HCT116 (cell line): ENCODE data around the gene KRTAP20-2. TPM values are rescaled to one million over a fixed set of nuclear protein-coding genes. Genes with fewer than 3 reads are reported as not detected.

Experiments
- ATAC-seq: fragments of 200-7000 bp; cut with Tn5 transposase; 2 replicates; pipeline ENCODE4 v1.9.1; 2020; ENCODE audit warnings: mild to moderate bottlenecking, moderate library complexity
- BruUV-seq: library from RNA; stranded (reverse); fragments of 400-500 nt; replicated peaks from 2 replicates; lab custom pipeline; 2021; lab: Mats Ljungman, UMichigan
- CTCF ChIA-PET: fragments of 300-600 bp; sonication (Branson Sonifier 250); formaldehyde crosslinking; loops from one replicate; lab custom pipeline; 2021; ENCODE audit warnings: antibody characterized with exemption; lab: Charles Lee
- POLR2A ChIA-PET: fragments of 300-600, 350-600 bp; sonication (Branson Sonifier 250); formaldehyde crosslinking; loops from one replicate; lab custom pipeline; 2021; ENCODE audit warnings: antibody characterized with exemption; lab: Charles Lee
- RAD21 ChIA-PET, 2 experiments: fragments of 300-600 bp; sonication (Branson Sonifier 250); formaldehyde crosslinking; loops; one replicate each; lab custom pipeline; 2023; ENCODE audit warnings: low total read pairs in 2 of 2; ENCODE audit not compliant: uncharacterized antibody in 2 of 2, unreplicated experiment in 2 of 2, low non-redundant PET in 1 of 2; lab: Charles Lee
- DNase-seq: peaks from one replicate; pipeline ENCODE4 v3.0.0-alpha.2; 2010; ENCODE audit warnings: low read depth, low spot score
- H2AFZ ChIP-seq: fragments of 200-600 bp; shearing (Covaris generic), sonication (generic); 2 replicates; pipeline ENCODE4 v1.6.1; 2017; ENCODE audit warnings: low read depth, mixed run types, mixed read lengths, antibody characterized with exemption, low read length; ENCODE audit not compliant: poor library complexity, severe bottlenecking
- H3K27ac ChIP-seq: 2 replicates; pipeline ENCODE4 v1.5.1; 2012; ENCODE audit warnings: low read depth, low read length
- H3K27me3 ChIP-seq: fragments of 200-600 bp; sonication (generic); 2 replicates; pipeline ENCODE4 v1.6.1; 2016; ENCODE audit warnings: mixed run types, low read length, mixed read lengths; ENCODE audit not compliant: insufficient read depth
- H3K36me3 ChIP-seq, 2 experiments: fragments of 200-500 bp in 1 of 2; fragments of 200-600 bp in 1 of 2; sonication (Bioruptor generic) in 1 of 2; sonication (generic) in 1 of 2; 2 replicates each; pipeline versions ENCODE4 v1.5.1 to v1.6.1; 2014 to 2016; ENCODE audit warnings: low read length in 2 of 2, inconsistent platforms in 1 of 2, mixed read lengths in 1 of 2, mixed run types in 1 of 2; ENCODE audit not compliant: insufficient read depth in 2 of 2, control insufficient read depth in 1 of 2
- H3K4me1 ChIP-seq, 2 experiments: fragments of 200-600 bp in 1 of 2; sonication (generic) in 1 of 2; 2 replicates each; pipeline versions ENCODE4 v1.5.1 to v1.6.1; 2012 to 2017; ENCODE audit warnings: low read length in 2 of 2, inconsistent platforms in 1 of 2, mild to moderate bottlenecking in 1 of 2, mixed read lengths in 1 of 2, mixed run types in 1 of 2, moderate library complexity in 1 of 2; ENCODE audit not compliant: insufficient read depth in 2 of 2, control insufficient read depth in 1 of 2
- H3K4me2 ChIP-seq: fragments of 200-600 bp; sonication (generic); 2 replicates; pipeline ENCODE4 v1.6.1; 2017; ENCODE audit warnings: mixed run types, low read length, mixed read lengths
- H3K4me3 ChIP-seq, 2 experiments: fragments of 200-600 bp in 1 of 2; sonication (generic) in 1 of 2; replicated peaks in 1 of 2; 2 replicates each; pipeline ENCODE4 v1.5.1; 2011 to 2016; ENCODE audit warnings: low read length in 2 of 2, control low read depth in 1 of 2, low read depth in 1 of 2, mild to moderate bottlenecking in 1 of 2, mixed read lengths in 1 of 2, mixed run types in 1 of 2
- H3K79me2 ChIP-seq: fragments of 200-600 bp; sonication (generic); 2 replicates; pipeline ENCODE4 v1.6.1; 2017; ENCODE audit warnings: mild to moderate bottlenecking, mixed run types, low read length, moderate library complexity, mixed read lengths; ENCODE audit not compliant: insufficient read depth
- H3K9ac ChIP-seq: fragments of 200-600 bp; sonication (generic); 2 replicates; pipeline ENCODE4 v1.6.1; 2016; ENCODE audit warnings: low read length, mixed read lengths
- H3K9me2 ChIP-seq: fragments of 200-600 bp; sonication (generic), shearing (Covaris generic); 2 replicates; pipeline ENCODE4 v1.6.1; 2017; ENCODE audit warnings: mixed run types, mild to moderate bottlenecking, moderate library complexity; ENCODE audit not compliant: insufficient read depth
- H3K9me3 ChIP-seq, 2 experiments: fragments of 200-500 bp in 1 of 2; fragments of 200-600 bp in 1 of 2; sonication (Bioruptor generic) in 1 of 2; sonication (generic) in 1 of 2; 2 replicates each; pipeline ENCODE4 v1.6.1; 2014 to 2017; ENCODE audit warnings: low read length in 2 of 2, mixed read lengths in 2 of 2, inconsistent platforms in 1 of 2, low read depth in 1 of 2, mild to moderate bottlenecking in 1 of 2, mixed run types in 1 of 2, moderate library complexity in 1 of 2; ENCODE audit not compliant: control insufficient read depth in 1 of 2, insufficient read depth in 1 of 2
- H4K20me1 ChIP-seq: fragments of 200-600 bp; sonication (generic), shearing (Covaris generic); 2 replicates; pipeline ENCODE4 v1.6.1; 2017; ENCODE audit warnings: mixed run types, mild to moderate bottlenecking, moderate library complexity; ENCODE audit not compliant: insufficient read depth
- ELF1 ChIP-seq: IDR thresholded peaks from 2 replicates; pipeline ENCODE4 v1.6.1; 2012; ENCODE audit warnings: low read depth, borderline replicate concordance
- EZH2 ChIP-seq: fragments of 200-600 bp; sonication (generic); IDR thresholded peaks from 2 replicates; pipeline ENCODE4 v1.6.1; 2017; ENCODE audit warnings: antibody characterized with exemption, mixed run types
- EZH2phosphoT487 ChIP-seq: fragments of 200-600 bp; IDR thresholded peaks from 2 replicates; pipeline ENCODE4 v1.6.1; 2018; ENCODE audit warnings: antibody characterized with exemption, borderline replicate concordance
- RAD21 ChIP-seq: IDR thresholded peaks from 2 replicates; pipeline ENCODE4 v1.6.1; 2012; ENCODE audit warnings: low read depth, mild to moderate bottlenecking
- SIN3A ChIP-seq: IDR thresholded peaks from 2 replicates; pipeline ENCODE4 v1.6.1; 2012; ENCODE audit warnings: low read depth
- SP1 ChIP-seq: IDR thresholded peaks from 2 replicates; pipeline ENCODE4 v1.6.1; 2012; ENCODE audit warnings: low read depth
- SRF ChIP-seq: IDR thresholded peaks from 2 replicates; pipeline ENCODE4 v1.6.1; 2012; ENCODE audit warnings: low read depth
- TCF7L2 ChIP-seq: IDR thresholded peaks from 2 replicates; pipeline ENCODE4 v1.7.0; 2011; ENCODE audit warnings: borderline replicate concordance, inconsistent platforms; ENCODE audit not compliant: insufficient read depth, insufficient read length; ENCODE audit errors: extremely low read depth
- YY1 ChIP-seq: IDR thresholded peaks from 2 replicates; pipeline ENCODE4 v1.6.1; 2011; ENCODE audit warnings: low read length, low read depth, moderate library complexity, mild to moderate bottlenecking; ENCODE audit not compliant: insufficient replicate concordance; ENCODE audit errors: extremely low read depth
- ZFX ChIP-seq: fragments of 450-650 bp; IDR thresholded peaks from 2 replicates; pipeline ENCODE4 v1.6.1; 2017
- ZNF274 ChIP-seq: fragments of 200-500 bp; sonication (Bioruptor generic); IDR thresholded peaks from 2 replicates; pipeline ENCODE4 v1.6.1; 2014; ENCODE audit warnings: mild to moderate bottlenecking, low read depth, low read length, inconsistent platforms
- intact Hi-C: fragments of 100-400 bp; cut with micrococcal nuclease; formaldehyde crosslinking; loops from 2 replicates; pipeline ENCODE4 v1.10.0; 2022
- total RNA-seq: library from RNA; stranded (reverse); gene quantifications from one replicate; pipeline ENCODE4 v1.2.1, GENCODE V29; 2021; ENCODE audit not compliant: unreplicated experiment
- TF ChIP-seq, protein P1 (sequence below): IDR thresholded peaks from 2 replicates; pipeline ENCODE4 v1.6.1; 2012; ENCODE audit warnings: low read depth
- TF ChIP-seq, protein P2 (sequence below): IDR thresholded peaks from 2 replicates; pipeline ENCODE4 v1.6.1; 2012
- TF ChIP-seq, protein P3 (sequence below): IDR thresholded peaks from 2 replicates; pipeline ENCODE4 v1.6.1; 2012
- TF ChIP-seq, protein P4 (sequence below), 3 experiments: fragments of 200-600 bp in 1 of 3; sonication (generic) in 1 of 3; IDR thresholded peaks in 2 of 3; conservative IDR thresholded peaks in 1 of 3; 2 replicates each; pipeline ENCODE4 v1.5.1; 2012 to 2017; ENCODE audit warnings: low read depth in 2 of 3, low read length in 2 of 3, antibody characterized with exemption in 1 of 3, borderline replicate concordance in 1 of 3, control low read depth in 1 of 3, mild to moderate bottlenecking in 1 of 3, mixed read lengths in 1 of 3, mixed run types in 1 of 3, moderate library complexity in 1 of 3; ENCODE audit not compliant: insufficient read depth in 1 of 3

The KRTAP20-2 gene
- total RNA-seq, 1 experiment from 2014 or later, result not detected

DNA sequence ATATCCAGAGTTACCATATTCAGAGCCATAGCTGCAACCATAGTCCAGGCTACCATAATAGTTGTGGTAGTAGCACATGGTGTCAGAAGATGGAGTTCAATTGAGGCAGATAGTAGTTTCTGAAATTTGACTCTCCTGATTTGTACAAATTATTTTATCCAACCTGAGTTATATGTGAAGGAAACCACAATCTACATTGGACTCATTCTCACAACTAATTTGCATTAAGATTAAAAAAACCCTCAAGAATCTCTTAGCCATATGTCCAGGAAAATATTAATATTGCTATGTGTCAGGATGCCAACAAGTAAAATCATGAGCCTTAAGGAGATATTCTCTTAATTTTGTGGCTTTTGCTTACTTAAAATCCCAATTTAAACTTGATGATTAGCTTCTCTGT, 44.7 kb upstream of the KRTAP20-2 start, which contains the start of gene KRTAP22-2:
KRTAP22-2 (minus strand) TSS at position 101 of the 400 bp plus-strand sequence.
- ChIA-PET POLR2A (no interaction called here), CTCF (no interaction called here), RAD21 (no interaction called here)
- no peaks in the 10 kb centered on the region; the same call in 1 of the 2 replicates for H4K20me1 ChIP-seq
- no peaks in the 10 kb centered on the region for H3K4me1 ChIP-seq
- no peak within 1 kb of the TSS for H2AFZ ChIP-seq
- H3K79me2 ChIP-seq, result no peaks in the 10 kb centered on the region
- H3K9ac ChIP-seq, result no peak within 1 kb of the TSS
- no peak for DNase-seq
- intact Hi-C loops, result no loop called here
- H3K9me3 ChIP-seq, result peaks cover 6 to 17% of the 10 kb centered on the region in 2 experiments; a peak in 2 of 4 replicates
- no peaks in the 10 kb centered on the region for H3K9me2 ChIP-seq
- no peak for TF ChIP-seq EZH2phosphoT487
- TF ChIP-seq, protein P1, sequence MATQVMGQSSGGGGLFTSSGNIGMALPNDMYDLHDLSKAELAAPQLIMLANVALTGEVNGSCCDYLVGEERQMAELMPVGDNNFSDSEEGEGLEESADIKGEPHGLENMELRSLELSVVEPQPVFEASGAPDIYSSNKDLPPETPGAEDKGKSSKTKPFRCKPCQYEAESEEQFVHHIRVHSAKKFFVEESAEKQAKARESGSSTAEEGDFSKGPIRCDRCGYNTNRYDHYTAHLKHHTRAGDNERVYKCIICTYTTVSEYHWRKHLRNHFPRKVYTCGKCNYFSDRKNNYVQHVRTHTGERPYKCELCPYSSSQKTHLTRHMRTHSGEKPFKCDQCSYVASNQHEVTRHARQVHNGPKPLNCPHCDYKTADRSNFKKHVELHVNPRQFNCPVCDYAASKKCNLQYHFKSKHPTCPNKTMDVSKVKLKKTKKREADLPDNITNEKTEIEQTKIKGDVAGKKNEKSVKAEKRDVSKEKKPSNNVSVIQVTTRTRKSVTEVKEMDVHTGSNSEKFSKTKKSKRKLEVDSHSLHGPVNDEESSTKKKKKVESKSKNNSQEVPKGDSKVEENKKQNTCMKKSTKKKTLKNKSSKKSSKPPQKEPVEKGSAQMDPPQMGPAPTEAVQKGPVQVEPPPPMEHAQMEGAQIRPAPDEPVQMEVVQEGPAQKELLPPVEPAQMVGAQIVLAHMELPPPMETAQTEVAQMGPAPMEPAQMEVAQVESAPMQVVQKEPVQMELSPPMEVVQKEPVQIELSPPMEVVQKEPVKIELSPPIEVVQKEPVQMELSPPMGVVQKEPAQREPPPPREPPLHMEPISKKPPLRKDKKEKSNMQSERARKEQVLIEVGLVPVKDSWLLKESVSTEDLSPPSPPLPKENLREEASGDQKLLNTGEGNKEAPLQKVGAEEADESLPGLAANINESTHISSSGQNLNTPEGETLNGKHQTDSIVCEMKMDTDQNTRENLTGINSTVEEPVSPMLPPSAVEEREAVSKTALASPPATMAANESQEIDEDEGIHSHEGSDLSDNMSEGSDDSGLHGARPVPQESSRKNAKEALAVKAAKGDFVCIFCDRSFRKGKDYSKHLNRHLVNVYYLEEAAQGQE, result no peak
- TF ChIP-seq, protein P2, sequence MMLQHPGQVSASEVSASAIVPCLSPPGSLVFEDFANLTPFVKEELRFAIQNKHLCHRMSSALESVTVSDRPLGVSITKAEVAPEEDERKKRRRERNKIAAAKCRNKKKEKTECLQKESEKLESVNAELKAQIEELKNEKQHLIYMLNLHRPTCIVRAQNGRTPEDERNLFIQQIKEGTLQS, result no peak
- TF ChIP-seq EZH2, result no peak
- no peak for TF ChIP-seq SIN3A
- TF ChIP-seq RAD21, result no peak
- TF ChIP-seq YY1, result no peak
- TF ChIP-seq, protein P3, sequence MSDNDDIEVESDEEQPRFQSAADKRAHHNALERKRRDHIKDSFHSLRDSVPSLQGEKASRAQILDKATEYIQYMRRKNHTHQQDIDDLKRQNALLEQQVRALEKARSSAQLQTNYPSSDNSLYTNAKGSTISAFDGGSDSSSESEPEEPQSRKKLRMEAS, result no peak
- TF ChIP-seq ZNF274, result no peak
- no peak for TF ChIP-seq TCF7L2
- no peak for TF ChIP-seq ZFX
- no peak for TF ChIP-seq ELF1
- TF ChIP-seq, protein P4, sequence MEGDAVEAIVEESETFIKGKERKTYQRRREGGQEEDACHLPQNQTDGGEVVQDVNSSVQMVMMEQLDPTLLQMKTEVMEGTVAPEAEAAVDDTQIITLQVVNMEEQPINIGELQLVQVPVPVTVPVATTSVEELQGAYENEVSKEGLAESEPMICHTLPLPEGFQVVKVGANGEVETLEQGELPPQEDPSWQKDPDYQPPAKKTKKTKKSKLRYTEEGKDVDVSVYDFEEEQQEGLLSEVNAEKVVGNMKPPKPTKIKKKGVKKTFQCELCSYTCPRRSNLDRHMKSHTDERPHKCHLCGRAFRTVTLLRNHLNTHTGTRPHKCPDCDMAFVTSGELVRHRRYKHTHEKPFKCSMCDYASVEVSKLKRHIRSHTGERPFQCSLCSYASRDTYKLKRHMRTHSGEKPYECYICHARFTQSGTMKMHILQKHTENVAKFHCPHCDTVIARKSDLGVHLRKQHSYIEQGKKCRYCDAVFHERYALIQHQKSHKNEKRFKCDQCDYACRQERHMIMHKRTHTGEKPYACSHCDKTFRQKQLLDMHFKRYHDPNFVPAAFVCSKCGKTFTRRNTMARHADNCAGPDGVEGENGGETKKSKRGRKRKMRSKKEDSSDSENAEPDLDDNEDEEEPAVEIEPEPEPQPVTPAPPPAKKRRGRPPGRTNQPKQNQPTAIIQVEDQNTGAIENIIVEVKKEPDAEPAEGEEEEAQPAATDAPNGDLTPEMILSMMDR (IDR thresholded peaks at IDR 0.05 in 2 of 3, conservative IDR thresholded peaks at IDR 0.05 in 1 of 3; ENCODE audit: borderline replicate concordance in 1 of 3, insufficient read depth in 1 of 3, low read depth in 2 of 3, low read length in 2 of 3), result no peak
- TF ChIP-seq SP1, result no peak
- no peak for TF ChIP-seq SRF
- TF ChIP-seq, all 23 proteins: peak for 0
- no TSS peak for BruUV-seq
- H3K27ac ChIP-seq, result no peak within 1 kb of the TSS
- no peak within 1 kb of the TSS for H3K4me2 ChIP-seq
- no peaks in the 10 kb centered on the region for H3K36me3 ChIP-seq
- no peaks in the 10 kb centered on the region for H3K27me3 ChIP-seq
- ATAC-seq, result no peak
- no peak within 1 kb of the TSS for H3K4me3 ChIP-seq
